Measurements from ENCODE around the gene MAST4. TPM values are rescaled to one million over a fixed set of nuclear protein-coding genes. Genes with fewer than 3 reads are reported as not detected.

The MAST4 gene
- total RNA-seq, 1 donor from 2014 or later: 109 TPM

DNA sequence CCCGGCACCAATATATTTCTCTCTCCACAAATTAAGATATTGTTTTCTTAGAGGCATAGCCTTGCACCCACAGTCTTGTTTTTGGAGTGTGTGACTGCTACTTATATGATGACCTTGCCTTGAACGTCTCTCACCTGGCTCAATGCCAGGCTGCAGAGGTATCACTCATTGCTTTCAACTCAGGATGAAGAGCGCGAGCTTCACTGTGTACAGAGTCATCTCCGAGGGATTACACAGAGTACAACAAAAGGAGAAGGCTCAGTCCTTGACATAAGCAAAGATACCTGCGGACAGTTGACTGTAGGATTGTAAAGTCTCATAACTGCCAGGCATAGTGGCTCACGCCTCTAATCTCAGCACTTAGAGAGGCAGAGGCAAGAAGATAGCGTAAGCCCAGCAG is 546.6 kb downstream of the MAST4 start:
- no peak for DNase-seq (ENCODE audit: extremely low read depth, low read depth, low spot score)

GRCh38 chr5:67143549-67143948 is 547.4 kb downstream of the MAST4 start:
- no peak for DNase-seq (ENCODE audit: extremely low read depth, low read depth, low spot score)

DNA sequence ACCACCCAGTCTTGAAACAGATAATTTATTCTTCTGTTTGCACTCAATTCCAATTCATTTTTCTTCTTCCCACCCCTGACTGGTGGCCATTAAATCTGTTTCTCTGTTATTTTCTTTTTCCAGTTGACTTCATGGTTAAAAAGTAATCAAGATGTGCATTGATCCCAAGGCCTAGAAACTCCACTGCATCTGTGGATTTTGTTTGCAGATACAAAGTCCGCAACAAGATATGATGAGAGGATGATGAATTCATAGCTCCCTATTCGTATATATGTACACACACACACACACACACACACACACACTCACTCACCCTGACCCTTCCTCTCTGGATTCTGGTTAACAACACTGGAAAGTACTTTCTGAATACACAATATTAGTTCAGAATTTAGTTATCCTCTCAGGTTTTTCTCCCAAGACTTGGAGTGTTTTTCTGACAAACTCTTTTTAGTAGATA is 548.0 kb downstream of the MAST4 start:
- no peak for DNase-seq (ENCODE audit: extremely low read depth, low read depth, low spot score)

- no peak for DNase-seq (ENCODE audit: extremely low read depth, low read depth, low spot score)
These were observed 550.4 kb downstream of the MAST4 start for GRCh38 chr5:67146574-67146973.

GRCh38 chr5:67146981-67147380 is 550.8 kb downstream of the MAST4 start:
- DNase-seq (ENCODE audit: extremely low read depth, low read depth, low spot score): no peak

GRCh38 chr5:67147760-67148159 is 551.6 kb downstream of the MAST4 start:
- no peak for DNase-seq (ENCODE audit: extremely low read depth, low read depth, low spot score)

DNA sequence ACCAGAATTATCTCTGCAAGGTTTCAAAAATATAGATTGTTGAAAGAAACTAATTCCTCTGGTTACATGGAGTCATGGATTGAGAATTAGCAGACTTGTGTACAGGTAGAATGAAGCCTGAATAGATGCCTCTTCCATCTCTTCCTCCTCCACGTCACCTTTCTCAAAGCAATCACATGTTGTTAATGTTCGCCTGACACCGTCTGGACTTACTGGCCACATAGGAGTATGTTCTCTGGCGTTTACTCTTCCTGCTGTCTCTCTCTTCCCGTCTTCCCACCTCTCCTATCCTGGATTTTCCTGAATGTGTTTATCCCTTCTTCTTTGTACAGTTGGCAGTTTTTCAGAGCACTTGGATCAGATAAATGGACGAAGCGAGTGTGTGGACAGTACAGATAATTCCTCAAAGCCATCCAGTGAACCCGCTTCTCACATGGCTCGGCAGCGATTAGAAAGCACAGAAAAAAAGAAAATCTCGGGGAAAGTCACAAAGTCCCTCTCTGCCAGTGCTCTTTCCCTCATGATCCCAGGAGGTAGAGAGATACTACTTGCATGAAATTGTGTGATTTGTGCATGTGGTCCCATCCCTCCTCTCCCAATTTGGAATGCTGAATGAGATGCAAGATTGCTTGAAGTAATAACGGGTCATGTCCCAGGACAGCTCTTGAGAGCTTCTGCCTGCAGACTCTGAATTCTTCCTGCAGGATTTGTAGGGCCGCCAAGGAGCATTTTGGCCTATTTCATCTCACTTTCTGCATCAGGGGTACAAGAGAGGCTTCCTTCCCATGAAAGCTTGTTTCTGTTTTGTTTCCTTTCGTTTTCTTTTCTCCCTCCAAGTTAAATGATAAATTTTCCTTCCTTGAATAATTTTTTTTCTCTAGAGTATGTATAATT is 553.1 kb downstream of the MAST4 start:
- DNase-seq (ENCODE audit: extremely low read depth, low read depth, low spot score): no peak

DNA sequence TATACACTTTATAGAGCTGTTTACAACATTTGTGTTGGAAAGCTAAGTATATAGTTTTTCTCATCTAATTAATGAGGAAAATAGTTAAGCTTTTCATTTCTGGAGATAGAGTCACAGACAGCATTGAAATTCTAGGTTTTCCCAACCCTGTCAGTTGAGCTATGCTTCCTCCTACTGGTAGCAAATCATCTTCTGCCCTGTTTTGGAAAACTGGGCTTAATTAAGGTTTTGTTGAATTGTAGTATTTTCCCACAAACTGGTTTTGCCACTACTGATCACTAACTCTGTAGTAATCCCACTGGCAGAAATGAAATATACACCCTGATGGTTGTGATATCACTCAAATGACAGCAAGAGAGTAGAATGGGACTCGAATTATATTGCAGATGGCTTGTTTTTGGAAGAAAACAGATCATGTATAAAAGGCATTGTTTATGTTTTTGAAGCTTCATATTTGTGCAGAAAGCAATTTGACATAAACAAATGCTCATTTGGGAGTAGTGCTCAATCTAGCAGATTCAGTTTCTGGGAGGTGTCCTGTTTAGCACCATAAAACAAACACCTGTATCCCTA is 553.8 kb downstream of the MAST4 start:
- no peak for DNase-seq (ENCODE audit: extremely low read depth, low read depth, low spot score)

DNA sequence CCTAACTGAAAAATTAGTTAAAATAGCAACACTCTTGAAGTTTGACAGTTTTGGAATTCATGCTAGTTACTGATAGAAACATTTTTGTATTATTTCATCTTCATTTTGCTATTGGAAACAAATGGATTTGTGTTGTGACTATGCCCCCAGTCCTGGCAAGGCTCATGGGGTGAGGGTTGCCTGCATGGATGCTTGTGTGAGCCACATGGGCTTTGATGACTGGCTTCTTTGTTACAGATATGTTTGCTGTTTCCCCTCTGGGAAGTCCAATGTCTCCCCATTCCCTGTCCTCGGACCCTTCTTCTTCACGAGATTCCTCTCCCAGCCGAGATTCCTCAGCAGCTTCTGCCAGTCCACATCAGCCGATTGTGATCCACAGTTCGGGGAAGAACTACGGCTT is 556.2 kb downstream of the MAST4 start:
- no peak for DNase-seq (ENCODE audit: extremely low read depth, low read depth, low spot score)

DNA sequence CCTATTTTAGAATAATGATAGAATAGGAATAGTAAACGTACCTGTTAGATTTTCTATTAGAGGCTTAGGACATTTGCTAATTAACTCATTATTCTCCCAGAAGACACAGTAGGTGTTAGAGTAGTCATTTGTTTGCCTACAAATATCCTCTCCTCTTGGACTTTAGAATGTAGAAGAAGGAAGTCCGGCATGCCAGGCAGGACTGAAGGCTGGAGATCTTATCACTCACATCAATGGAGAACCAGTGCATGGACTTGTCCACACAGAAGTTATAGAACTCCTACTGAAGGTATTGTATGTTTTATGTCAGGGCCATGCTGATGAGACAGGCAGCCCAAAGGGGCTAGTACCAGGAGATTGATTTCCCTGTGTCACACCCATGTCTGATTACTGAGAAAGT is 557.1 kb downstream of the MAST4 start:
- DNase-seq (ENCODE audit: extremely low read depth, low read depth, low spot score): no peak

GRCh38 chr5:67154556-67155206 is 558.5 kb downstream of the MAST4 start:
- DNase-seq (ENCODE audit: extremely low read depth, low read depth, low spot score): no peak

GRCh38 chr5:67156976-67157583 is 560.9 kb downstream of the MAST4 start:
- DNase-seq (ENCODE audit: extremely low read depth, low read depth, low spot score): no peak

DNA sequence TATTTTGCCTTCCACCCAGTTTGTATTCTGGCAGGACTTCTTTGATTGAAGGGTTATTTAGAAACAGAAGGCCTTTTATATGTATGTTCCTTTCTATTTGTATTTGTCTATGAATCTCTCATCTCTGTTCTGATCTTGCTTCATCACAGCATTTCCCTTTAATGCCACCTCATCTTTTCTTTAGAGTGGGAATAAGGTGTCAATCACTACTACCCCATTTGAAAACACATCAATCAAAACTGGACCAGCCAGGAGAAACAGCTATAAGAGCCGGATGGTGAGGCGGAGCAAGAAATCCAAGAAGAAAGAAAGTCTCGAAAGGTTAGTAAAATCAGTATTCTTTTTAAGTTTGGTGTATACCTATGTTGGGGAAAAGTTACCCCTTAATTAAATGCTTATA is 564.1 kb downstream of the MAST4 start:
- DNase-seq (ENCODE audit: extremely low read depth, low read depth, low spot score): no peak

DNA sequence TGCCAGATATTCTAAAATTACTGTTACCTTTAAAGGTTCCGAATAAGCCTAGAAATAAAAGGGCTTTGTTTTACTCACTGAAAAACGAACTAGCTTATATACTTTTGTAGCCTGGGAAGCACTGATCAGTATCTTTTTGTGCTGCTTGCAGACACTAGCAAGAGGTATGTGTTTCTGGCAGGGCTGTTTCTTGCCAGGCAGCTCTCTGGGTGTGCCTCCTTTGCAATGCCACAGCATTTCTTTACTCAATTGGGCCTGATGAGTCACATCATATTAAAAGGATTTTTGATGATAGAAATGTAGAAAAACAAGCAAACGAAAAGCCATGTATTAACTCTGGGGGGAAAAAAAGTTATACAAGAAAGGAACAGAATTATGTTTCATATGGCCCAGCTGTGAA is 564.8 kb downstream of the MAST4 start:
- DNase-seq (ENCODE audit: extremely low read depth, low read depth, low spot score): no peak

- DNase-seq (ENCODE audit: extremely low read depth, low read depth, low spot score): no peak
These were observed 565.6 kb downstream of the MAST4 start for GRCh38 chr5:67161767-67162166.

DNA sequence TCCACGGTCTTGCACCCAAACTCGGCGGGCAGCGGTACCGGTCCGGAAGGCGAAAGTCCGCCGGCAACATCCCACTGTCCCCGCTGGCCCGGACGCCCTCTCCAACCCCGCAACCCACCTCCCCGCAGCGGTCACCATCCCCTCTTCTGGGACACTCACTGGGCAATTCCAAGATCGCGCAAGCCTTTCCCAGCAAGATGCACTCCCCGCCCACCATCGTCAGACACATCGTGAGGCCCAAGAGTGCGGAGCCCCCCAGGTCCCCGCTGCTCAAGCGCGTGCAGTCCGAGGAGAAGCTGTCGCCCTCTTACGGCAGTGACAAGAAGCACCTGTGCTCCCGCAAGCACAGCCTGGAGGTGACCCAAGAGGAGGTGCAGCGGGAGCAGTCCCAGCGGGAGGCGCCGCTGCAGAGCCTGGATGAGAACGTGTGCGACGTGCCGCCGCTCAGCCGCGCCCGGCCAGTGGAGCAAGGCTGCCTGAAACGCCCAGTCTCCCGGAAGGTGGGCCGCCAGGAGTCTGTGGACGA is 567.1 kb downstream of the MAST4 start:
- no peak for DNase-seq (ENCODE audit: extremely low read depth, low read depth, low spot score)

GRCh38 chr5:67163863-67164595 is 567.8 kb downstream of the MAST4 start:
- no peak for DNase-seq (ENCODE audit: extremely low read depth, low read depth, low spot score)

DNA sequence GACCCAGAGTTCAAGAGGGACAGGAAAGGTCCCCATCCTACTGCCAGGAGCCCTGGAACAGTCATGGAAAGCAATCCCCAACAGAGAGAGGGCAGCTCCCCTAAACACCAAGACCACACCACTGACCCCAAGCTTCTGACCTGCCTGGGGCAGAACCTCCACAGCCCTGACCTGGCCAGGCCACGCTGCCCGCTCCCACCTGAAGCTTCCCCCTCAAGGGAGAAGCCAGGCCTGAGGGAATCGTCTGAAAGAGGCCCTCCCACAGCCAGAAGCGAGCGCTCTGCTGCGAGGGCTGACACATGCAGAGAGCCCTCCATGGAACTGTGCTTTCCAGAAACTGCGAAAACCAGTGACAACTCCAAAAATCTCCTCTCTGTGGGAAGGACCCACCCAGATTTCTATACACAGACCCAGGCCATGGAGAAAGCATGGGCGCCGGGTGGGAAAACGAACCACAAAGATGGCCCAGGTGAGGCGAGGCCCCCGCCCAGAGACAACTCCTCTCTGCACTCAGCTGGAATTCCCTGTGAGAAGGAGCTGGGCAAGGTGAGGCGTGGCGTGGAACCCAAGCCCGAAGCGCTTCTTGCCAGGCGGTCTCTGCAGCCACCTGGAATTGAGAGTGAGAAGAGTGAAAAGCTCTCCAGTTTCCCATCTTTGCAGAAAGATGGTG is 568.8 kb downstream of the MAST4 start:
- DNase-seq (ENCODE audit: extremely low read depth, low read depth, low spot score): no peak

GRCh38 chr5:67165526-67166459 is 569.6 kb downstream of the MAST4 start:
- DNase-seq (ENCODE audit: extremely low read depth, low read depth, low spot score): no peak
